HepG2 (cell line): ENCODE data around the gene ASXL1. TPM values are rescaled to one million over a fixed set of nuclear protein-coding genes. Genes with fewer than 3 reads are reported as not detected.

Source experiments
- ARID3A ChIP-seq: IDR thresholded peaks from 2 replicates; pipeline ENCODE4 v1.6.1; 2012; ENCODE audit warnings: low read depth, low read length, improper control_type of control experiment
- ATF2 ChIP-seq: sonication (generic); formaldehyde crosslinking; IDR thresholded peaks from 2 replicates; pipeline ENCODE4 v1.4.0; 2020; ENCODE audit warnings: missing genetic modification reagents
- BHLHE40 ChIP-seq: IDR thresholded peaks from 2 replicates; pipeline ENCODE4 v1.6.1; 2011; ENCODE audit warnings: low read length, improper control_type of control experiment
- CHCHD3 ChIP-seq: sonication (generic); formaldehyde crosslinking; IDR thresholded peaks from 2 replicates; pipeline ENCODE4 v1.8.0; 2022; ENCODE audit warnings: mild to moderate bottlenecking, missing genetic modification reagents, moderate library complexity
- KMT2B ChIP-seq: IDR thresholded peaks from 2 replicates; pipeline ENCODE4 v1.6.1; 2016; ENCODE audit warnings: missing genetic modification reagents, missing compliant biosample characterization
- MBD4 ChIP-seq: IDR thresholded peaks from 2 replicates; pipeline ENCODE4 v1.6.1; 2012; ENCODE audit warnings: low read length, inconsistent platforms, borderline replicate concordance
- PCBP2 ChIP-seq: fragments of 200-400 bp; formaldehyde crosslinking; optimal IDR thresholded peaks from 2 replicates; pipeline ENCODE3; 2018; ENCODE audit warnings: low read length, low read depth; ENCODE audit not compliant: poor library complexity, severe bottlenecking
- STAT6 ChIP-seq: sonication (generic); formaldehyde crosslinking; IDR thresholded peaks from 2 replicates; pipeline ENCODE4 v1.4.0; 2020; ENCODE audit warnings: missing genetic modification reagents, mild to moderate bottlenecking, borderline replicate concordance
- TMF1 ChIP-seq: sonication (generic); formaldehyde crosslinking; IDR thresholded peaks from 2 replicates; pipeline ENCODE4 v1.8.1; 2022; ENCODE audit warnings: low read depth, missing genetic modification reagents
- ZBTB40 ChIP-seq, 2 experiments: fragments of 450-650 bp in 1 of 2; sonication (generic) in 1 of 2; formaldehyde crosslinking in 1 of 2; IDR thresholded peaks; 2 replicates each; pipeline versions ENCODE4 v1.6.1 to v1.8.0; 2016 to 2022; ENCODE audit warnings: antibody characterized with exemption in 1 of 2, mild to moderate bottlenecking in 1 of 2, missing genetic modification reagents in 1 of 2
- ZMAT3 ChIP-seq: sonication (generic); formaldehyde crosslinking; conservative IDR thresholded peaks from 2 replicates; pipeline ENCODE4 v1.7.0; 2021; ENCODE audit warnings: missing genetic modification reagents
- ZNF766 ChIP-seq: sonication (generic); formaldehyde crosslinking; IDR thresholded peaks from 2 replicates; pipeline ENCODE4 v1.5.0; 2020; ENCODE audit warnings: missing genetic modification reagents, borderline replicate concordance
- polyA plus RNA-seq, 8 experiments: library from polyadenylated mRNA; depleted of rRNA in 3 of 8; stranded (reverse) in 7 of 8; unstranded in 1 of 8; fragments of >200 nt; fragmentation: Illumina TruSeq in 4 of 8; extraction: Trizol in 4 of 8; gene quantifications; 2 replicates each; pipeline versions ENCODE4 v1.2.1 to v1.2.3, GENCODE V29; 2011 to 2016; ENCODE audit warnings: low read depth in 4 of 8, missing spikeins in 1 of 8, mixed read lengths in 1 of 8; ENCODE audit not compliant: insufficient read depth in 1 of 8
- total RNA-seq, 5 experiments: library from RNA; depleted of rRNA; stranded (reverse); fragments of >200 nt; fragmentation: Illumina TruSeq; extraction: Trizol; gene quantifications; 2 replicates each; pipeline ENCODE4 v1.2.3, GENCODE V29; 2016; ENCODE audit warnings: low read depth in 1 of 5

Gene ASXL1
- total and polyA plus RNA-seq, 2 of the 13 experiments (the other 11 are each of a cell fraction or from before 2014, with no cell fraction given) = 62.1 to 74.8 TPM

GRCh38 chr20:32473231-32474008 lies 115.3 kb downstream of the ASXL1 start (continued):
- TF ChIP-seq ZBTB40 (IDR thresholded peaks at IDR 0.05) (no peak), ZBTB40 (CRISPR knock-in tag; IDR thresholded peaks at IDR 0.05) (peak; percentile 24; the same call in 1 of the 2 replicates), ATF2 (CRISPR knock-in tag) (peak; percentile 59; the same call in 1 of the 2 replicates), STAT6 (no peak; the same call in 1 of the 2 replicates), KMT2B (CRISPR knock-in tag) (peak; percentile 17; the same call in 1 of the 2 replicates), BHLHE40 (0 out of 2 replicates have a peak, but pooled peaks have one; percentile 8), TMF1 (CRISPR knock-in tag) (peak; percentile 2; the same call in 1 of the 2 replicates), ZMAT3 (CRISPR knock-in tag) (peak; percentile 21; the same call in 1 of the 2 replicates), PCBP2 (no peak), ARID3A (peak; percentile 82), MBD4 (no peak), CHCHD3 (CRISPR knock-in tag) (no peak), ZNF766 (CRISPR knock-in tag) (no peak)
